HPDE6-E6E7 (cell line): ENCODE data around the gene ANKRD16.
A peak's percentile ranks its signal among the peaks of the same experiment; 100 is the strongest.
"Not testable (repeated sequence)": the region's sequence is repeated elsewhere in the genome, so short reads cannot be mapped to it uniquely, and the experiment has no call there.

Experiments used
- DNase-seq: peaks from one replicate; pipeline ENCODE4 v3.0.0; 2011; ENCODE audit warnings: missing footprints; ENCODE audit errors: extremely low spot score

Gene ANKRD16

GRCh38 chr10:5889624-5890451 lies at the start of gene ANKRD16, which contains the start of gene FBH1:
ANKRD16 (minus strand) TSS chr10:5889893; CDS start chr10:5889354, 539 bp downstream.
FBH1 (plus strand) TSS chr10:5890243; CDS start chr10:5890346, 103 bp downstream.
- peak; percentile 55 for DNase-seq

GRCh38 chr10:5938291-5938690 lies 48.6 kb upstream of the ANKRD16 start:
- DNase-seq = no peak

GRCh38 chr10:5937016-5937415 lies 47.3 kb upstream of the ANKRD16 start:
- DNase-seq = no peak

DNA sequence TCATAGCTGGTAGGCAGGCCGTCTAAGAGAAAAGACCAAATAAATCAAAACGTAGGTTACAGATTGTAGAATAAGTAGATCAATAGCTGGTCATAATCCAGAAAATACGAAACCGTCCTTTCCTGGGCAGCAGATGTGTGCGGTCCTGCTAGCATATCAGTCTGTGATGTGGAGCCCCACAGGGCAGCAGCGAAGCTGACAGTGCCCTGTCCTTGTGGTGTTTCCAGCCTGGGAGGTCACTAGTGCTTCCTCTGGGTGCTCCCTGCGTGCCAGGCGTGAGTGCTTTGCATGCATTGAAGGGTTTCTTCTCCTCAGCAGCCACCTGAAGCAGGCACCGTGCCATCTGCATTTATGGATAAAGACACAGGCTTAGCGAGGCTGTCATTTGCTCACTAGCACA lies 45.9 kb upstream of the ANKRD16 start:
- DNase-seq = no peak

DNA sequence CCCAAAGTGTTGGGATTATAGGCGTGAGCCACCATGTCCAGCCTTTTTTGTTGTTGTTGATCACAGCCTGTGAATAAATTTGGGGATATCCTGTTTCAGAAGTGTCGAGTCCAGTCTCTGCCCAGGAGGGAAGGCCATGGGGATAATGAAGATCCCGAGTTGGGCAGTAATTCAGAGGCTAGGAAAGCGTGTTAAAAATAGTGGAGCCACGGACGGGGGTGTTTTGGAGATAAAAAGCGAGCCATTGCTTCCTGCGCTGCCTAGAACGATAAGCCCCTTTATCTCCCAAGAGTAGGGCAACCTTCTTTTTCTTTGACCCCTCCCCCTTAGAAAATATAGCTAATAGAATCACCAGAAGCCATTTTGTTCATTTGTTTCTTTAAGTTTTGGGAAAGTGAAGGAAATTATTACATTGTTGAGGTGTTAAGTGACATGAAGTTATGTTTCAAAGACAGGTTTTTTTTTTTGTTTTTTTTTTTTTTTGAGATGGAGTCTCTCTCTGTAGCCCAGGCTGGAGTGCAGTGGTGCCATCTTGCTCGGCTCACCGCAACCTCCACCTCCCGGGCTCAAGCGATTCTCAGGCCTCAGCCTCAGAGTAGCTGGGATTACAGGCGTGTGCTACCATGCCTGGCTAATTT lies 44.3 kb upstream of the ANKRD16 start:
- DNase-seq = no peak

GRCh38 chr10:5932345-5932744 lies 42.7 kb upstream of the ANKRD16 start:
- no peak for DNase-seq

DNA sequence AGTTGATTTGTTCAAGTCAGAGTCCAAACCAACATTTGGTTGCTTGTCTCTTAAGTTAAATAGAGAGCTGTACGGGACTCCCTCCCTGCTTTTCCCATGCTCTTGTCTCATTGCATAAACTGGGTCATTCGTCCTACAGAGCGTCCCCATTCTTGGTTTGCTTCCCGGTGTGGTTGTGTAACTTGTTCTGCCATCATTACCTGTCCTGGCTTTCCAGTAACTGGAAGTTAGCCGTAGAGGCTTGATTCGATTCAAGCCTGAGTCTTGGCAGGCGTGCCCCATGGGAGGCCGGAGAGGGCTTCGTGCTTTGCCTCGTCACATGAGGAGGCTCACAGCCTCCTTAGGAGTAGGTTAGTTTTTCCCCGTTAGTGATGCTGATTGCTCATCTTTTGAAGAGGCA lies 40.6 kb upstream of the ANKRD16 start:
- DNase-seq = no peak

DNA sequence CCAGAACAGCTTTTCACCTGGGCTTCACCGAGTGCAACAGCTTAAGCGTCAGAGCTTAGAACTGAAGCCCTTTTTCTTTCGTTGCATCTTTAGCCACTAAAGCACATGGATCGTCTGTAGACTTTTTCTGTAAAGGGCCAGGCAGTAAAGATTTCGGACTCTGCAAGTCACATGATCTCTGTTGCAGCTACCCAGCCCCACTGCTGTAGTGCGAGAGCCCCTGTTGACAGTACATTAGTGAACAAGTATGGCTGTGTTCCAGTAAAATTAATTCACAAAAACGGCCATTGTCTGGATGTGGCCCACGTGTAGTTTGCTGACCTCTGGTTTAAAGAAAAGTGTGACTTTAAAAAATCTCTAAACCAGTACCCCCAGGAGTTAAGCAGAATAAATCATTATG lies 39.7 kb upstream of the ANKRD16 start:
- DNase-seq = no peak

- DNase-seq = no peak
These were observed 37.6 kb upstream of the ANKRD16 start for GRCh38 chr10:5927306-5927705.

GRCh38 chr10:5924889-5925288 lies 35.2 kb upstream of the ANKRD16 start:
- no peak for DNase-seq

DNA sequence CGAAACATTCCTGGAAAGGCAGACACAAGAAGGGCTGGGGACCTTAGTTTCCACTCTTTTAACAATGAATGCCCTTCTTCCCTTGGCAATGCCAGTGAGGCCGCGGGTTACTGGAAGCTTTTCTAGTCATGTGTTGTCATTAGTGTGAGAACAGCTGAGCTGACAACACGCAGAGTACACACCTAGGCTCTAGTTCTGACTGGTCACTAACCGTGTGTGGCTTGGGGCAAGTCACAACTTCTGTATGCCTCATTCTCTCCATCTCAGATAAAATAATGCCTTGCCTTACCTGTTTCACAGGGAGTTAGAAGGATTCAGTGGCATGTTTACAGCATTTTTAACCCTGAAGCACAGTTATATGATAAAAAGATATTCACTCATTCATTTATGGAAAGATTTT lies 32.1 kb upstream of the ANKRD16 start:
- no peak for DNase-seq

GRCh38 chr10:5919568-5919967 lies 29.9 kb upstream of the ANKRD16 start:
- no peak for DNase-seq

DNA sequence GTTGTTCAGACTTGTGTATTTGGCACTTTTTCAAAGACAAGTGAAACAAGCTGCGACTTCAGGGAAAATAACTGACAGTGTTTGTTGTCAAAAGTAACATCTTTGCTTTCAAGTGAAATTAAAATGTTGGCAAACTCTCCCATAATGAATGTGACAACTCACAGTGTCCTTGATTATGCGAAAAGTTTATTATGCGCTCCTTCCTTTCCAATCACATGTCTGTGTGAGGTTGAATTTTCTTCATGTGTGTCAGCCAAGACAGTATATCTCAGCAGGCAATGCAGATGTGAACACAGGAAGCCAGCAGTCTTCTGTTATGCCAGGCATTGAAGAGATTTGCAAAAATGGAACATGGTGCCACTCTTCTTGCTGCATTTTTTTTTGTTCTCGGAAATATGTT lies 29.1 kb upstream of the ANKRD16 start:
- DNase-seq = no peak

- no peak for DNase-seq
These were observed 27.6 kb upstream of the ANKRD16 start for GRCh38 chr10:5917305-5917704.

DNA sequence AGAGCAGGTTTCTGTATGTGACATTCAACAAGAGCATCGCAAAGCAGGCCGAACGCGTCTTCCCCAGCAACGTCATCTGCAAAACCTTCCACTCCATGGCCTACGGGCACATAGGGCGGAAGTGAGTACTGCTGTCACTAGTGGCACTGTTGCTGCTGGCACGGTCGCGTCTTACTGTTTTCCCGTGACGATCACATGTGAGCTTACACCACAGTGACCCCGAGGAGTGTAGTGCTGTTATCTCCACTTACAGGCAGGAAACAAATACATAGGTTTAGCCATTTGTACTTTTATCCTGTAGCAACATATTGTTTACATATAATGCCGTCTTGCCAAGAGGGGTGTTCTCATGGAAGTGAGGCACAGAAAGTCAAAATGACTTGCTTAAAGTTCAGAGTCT lies 25.8 kb upstream of the ANKRD16 start:
- DNase-seq = no peak

DNA sequence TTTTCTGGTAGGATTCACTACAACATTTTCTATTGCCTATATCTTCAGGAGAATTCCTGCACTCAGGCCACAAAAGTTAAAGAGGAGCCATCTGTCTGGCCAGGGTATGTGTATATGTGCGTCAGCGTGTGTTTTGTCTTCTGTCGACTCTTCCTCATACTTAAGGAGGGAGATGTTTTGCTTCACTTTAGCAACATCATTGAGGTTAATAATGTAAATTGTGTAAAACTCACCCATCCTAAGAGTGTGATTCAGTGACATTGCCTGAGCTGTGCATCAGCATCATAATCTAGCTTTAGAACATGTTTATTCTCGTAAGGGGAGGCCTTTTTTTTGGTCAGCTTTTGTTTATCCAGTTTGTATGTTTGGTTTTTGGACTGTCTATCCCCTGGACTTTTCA lies 24.0 kb upstream of the ANKRD16 start:
- DNase-seq = no peak

GRCh38 chr10:5911670-5912069 lies 22.0 kb upstream of the ANKRD16 start:
- DNase-seq = no peak

DNA sequence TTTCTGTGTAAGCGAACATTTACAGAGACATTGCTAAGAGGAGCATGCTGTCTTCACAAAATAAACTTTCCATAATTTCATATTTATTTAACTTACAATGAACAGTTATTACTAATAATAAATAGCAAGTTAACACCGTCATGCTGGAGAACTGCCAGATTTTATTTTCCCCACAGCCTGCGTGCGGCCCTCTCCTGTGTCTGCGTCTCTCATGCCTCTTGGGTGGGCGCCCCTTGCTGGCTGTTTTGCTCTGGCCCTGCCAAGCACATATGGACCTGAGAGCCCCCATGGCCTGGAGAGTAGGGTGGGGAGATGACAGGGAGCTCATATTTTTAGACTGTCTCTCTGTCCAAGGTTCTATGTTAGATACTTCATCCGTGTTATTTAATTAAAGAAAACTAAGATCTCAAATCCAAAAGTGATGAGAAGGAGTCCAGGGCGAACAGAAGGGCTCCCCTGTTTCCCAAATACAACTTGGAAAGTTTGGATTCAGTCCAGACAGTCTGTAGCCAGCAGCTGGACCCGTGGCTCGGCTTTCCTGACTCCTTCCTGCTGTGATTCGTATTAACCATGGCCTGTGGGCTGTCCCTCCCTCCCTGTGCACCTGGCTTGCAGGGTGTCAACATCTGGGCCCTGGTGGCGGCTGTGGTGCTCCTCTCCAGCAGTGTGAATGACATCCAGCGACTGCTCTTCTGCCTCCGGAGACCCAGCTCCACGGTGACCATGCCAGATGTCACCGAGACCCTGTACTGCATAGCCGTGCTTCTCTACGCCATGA lies 20.8 kb upstream of the ANKRD16 start:
- no peak for DNase-seq

GRCh38 chr10:5908676-5909075 lies 19.0 kb upstream of the ANKRD16 start:
- DNase-seq = not testable (repeated sequence)

DNA sequence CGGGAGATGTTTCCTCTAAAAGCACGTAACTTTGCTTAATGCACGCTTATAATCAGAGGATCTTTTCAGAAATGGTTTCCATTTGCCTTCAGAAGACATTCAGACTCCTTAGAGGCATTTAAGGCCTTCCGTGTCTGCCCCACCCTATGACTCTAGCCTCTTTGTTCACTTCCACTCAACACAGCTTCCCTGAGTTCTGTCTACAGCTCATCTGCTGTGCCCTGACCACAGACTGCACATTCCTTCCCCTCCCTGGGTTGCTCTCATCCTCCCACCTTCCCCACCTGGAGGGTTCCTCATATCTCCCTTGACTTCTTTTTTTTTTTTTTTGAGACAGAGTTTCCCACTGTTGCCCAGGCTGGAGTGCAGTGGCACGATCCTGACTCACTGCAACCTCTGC lies 17.0 kb upstream of the ANKRD16 start:
- no peak for DNase-seq

DNA sequence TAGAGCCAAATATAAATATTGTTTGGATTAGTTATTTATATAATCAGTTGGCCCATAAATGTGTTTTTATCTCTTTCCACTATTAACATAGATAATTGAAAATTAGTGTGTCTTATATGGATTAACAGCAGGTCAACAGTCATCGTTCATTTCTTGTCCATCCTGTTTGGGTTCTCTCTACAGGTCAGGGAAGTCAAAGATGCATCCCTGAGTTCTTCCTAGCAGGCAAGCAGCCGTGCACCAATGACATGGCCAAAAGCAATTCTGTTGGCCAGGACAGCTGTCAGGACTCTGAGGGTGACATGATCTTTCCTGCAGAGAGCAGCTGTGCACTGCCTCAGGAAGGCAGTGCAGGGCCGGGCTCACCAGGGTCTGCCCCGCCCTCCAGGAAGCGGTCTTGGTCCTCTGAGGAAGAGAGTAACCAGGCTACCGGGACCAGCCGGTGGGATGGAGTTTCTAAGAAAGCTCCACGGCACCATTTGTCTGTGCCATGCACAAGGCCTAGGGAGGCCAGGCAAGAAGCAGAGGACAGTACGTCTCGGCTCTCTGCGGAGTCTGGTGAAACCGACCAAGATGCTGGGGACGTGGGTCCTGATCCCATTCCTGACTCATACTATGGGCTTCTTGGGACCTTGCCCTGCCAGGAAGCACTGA lies 16.3 kb upstream of the ANKRD16 start:
- DNase-seq = no peak

DNA sequence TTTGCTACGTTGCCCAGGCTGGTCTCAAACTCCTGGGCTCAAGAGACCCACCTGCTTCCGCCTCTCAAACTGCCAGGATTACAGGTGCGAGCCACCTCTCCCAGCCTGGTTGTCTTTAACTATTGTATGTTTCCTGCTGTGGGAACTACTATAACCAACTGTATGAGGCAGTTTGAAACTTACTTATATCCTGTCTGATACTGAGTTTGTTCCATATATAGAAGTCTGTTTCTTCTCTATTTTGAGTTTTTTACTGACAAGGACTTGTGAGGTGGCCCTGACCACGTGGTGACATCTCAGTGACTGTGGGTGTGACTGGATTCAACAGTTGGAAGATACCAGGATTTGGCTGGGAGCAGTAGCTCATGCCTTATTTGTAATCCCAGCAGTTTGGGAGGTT lies 14.5 kb upstream of the ANKRD16 start:
- no peak for DNase-seq
